H1 (cell line): Measurements from ENCODE around the gene RELT. TPM values are rescaled to one million over a fixed set of nuclear protein-coding genes. Genes with fewer than 3 reads are reported as not detected.

Experiments used
- BACH1 ChIP-seq: IDR thresholded peaks from 2 replicates; pipeline ENCODE4 v1.6.1; 2012; ENCODE audit warnings: low read length, improper control_type of control experiment
- polyA plus RNA-seq, 7 experiments: library from polyadenylated mRNA; depleted of rRNA in 3 of 7; stranded (reverse) in 5 of 7; unstranded in 2 of 7; fragments of >200 nt in 5 of 7; fragments of 200-250 nt in 2 of 7; gene quantifications; 1 replicate in 5 of 7; 2 replicates in 1 of 7; 4 replicates in 1 of 7; pipeline versions ENCODE4 v1.2.1 to v1.2.3, GENCODE V29; 2011 to 2013; ENCODE audit warnings: missing spikeins in 2 of 7, mixed read lengths in 2 of 7
- total RNA-seq: library from RNA; stranded (reverse); fragmentation: NEBNext Ultra II Directional; extraction: Animal tissue kit (Norgen Biotek cat#: 25700); gene quantifications from 2 replicates; pipeline ENCODE4 v1.2.1, GENCODE V29; 2021

The RELT gene
- total and polyA plus RNA-seq, 2 of the 8 experiments (the other 6 are each of a cell fraction or from before 2014, with no cell fraction given), result 3.4 to 5.7 TPM

DNA sequence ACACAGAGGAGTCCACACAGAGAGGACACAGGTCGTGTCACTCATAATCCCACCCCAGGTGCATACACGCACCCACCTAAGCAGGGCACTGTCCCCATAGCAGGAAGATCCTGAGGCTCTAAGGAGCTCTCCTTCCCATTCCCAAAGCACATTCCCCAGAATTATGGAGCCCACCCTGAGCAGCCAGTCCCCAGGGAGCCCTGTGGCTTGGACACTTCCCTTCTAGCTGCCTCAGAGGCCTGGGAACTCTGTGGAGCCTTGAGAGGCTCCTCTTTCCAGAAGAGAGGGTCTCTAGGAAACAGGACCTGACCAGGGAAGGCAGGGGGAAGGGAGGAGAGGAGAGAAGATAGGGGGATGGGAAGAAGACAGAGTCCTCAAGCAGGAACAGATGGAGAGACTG, 38.4 kb upstream of the RELT start (continued):
- TF ChIP-seq BACH1, result no peak
- TF ChIP-seq, all 59 proteins: peak for 0
